HG03045 (cell line): ENCODE measurements around the gene PPFIBP2.

Experiments
- ATAC-seq: cut with Tn5 transposase; IDR thresholded peaks from one replicate; pipeline ENCODE4 v1.9.1; 2021; ENCODE audit warnings: mild to moderate bottlenecking, moderate library complexity; ENCODE audit not compliant: unreplicated experiment

Gene PPFIBP2

GRCh38 chr11:7621090-7621489, 107.3 kb downstream of the PPFIBP2 start:
- no peak for ATAC-seq

DNA sequence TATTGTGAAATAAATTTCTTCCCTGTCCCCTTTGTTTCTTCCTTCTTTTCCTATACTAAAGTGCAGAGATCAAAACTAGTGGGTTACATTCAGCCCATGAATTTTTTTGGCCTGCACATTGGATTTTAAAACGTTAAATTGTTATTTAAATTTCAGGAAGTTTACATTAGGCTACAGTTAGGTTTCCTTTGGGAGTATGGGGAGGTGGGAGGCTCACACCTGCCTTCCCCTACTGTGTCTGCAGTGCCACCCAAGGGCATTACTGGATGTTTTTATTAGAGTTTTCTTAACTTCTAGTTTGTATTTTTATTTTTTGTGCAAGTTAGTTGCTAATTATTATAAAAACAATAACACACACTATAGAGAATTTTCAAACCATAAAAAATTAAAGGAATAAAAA, 107.8 kb downstream of the PPFIBP2 start:
- ATAC-seq, result no peak

- no peak for ATAC-seq
Observed at GRCh38 chr11:7622721-7623120, 108.9 kb downstream of the PPFIBP2 start.

- no peak for ATAC-seq
Observed at GRCh38 chr11:7628660-7629059, 114.9 kb downstream of the PPFIBP2 start.

DNA sequence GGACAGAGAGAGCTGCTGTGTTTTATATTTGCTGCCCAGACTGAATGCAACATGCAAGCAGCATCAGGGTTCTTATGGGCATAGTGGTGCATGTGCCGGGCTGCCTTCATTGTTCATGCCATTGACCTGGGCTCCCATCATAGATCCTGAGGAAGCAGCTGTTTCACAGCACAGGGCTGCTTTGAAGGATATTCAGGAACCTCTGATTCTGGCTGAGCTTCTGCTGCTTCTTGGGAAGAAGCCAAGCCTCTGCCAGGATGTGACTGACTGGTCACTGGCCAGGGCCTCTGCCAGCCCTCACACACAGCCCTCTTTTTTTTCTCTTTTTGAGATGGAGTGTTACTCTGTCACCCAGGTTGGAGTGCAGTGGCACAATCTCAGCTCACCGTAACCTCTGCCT, 116.2 kb downstream of the PPFIBP2 start:
- no peak for ATAC-seq

DNA sequence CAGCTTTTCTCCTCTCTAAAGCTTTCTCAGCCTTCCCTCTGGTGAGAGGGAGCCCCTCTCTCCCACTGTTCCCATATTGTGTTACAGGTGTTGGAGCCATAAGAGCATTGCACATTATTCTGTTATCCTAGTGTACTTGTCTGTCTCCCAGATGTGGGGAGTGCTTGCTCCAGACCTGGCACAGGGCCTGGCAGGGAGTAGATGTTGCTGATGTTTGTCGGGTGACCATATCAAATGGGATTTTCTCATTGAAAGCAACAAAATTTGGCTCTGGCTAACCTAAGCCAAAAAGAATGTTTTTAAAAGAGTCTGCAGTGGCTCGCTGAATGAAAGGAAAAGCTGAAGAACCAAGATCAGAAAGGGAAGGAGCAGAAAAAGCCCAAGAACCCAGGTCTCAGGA, 118.4 kb downstream of the PPFIBP2 start:
- no peak for ATAC-seq

GRCh38 chr11:7635137-7635536, 121.3 kb downstream of the PPFIBP2 start:
- ATAC-seq, result no peak

- ATAC-seq, result no peak
Observed at GRCh38 chr11:7635708-7636107, 121.9 kb downstream of the PPFIBP2 start.

- ATAC-seq, result no peak
Observed at GRCh38 chr11:7636350-7636749, 122.6 kb downstream of the PPFIBP2 start.

DNA sequence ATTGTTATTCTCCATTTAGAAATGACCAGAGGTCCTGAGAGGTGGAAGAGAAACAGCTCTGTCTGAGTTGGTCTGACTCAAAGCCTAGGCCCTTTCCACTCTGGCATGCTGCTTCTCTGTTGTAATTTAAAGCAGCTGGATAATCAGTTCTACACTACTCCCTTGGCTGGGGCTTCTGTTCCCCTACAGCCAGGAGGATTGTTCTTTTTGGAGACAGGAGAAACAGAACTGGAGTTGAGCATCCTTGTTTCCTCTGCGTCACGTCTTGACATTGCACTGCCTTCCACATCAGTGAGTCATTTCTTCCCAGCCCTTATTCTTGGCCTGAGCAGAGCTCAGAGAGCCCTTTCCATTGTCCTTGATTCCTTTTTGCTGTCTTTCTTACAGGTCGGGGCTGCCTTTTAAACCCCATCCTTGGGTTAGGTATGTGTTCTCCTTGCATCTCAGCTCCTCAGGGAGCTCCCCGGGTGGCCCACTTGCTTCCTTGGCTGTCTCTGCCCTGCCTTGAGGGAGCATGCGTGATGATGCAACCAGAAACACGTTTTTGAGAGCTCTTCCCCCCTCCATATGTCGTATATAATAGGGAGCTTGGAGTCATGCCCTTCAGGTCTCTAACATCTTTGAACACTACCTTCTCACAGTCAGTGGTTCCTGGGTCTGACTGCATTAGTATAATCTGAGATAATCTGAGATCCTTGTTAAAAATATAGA, 123.8 kb downstream of the PPFIBP2 start:
- no peak for ATAC-seq

GRCh38 chr11:7638710-7639642, 125.2 kb downstream of the PPFIBP2 start:
- ATAC-seq, result no peak

DNA sequence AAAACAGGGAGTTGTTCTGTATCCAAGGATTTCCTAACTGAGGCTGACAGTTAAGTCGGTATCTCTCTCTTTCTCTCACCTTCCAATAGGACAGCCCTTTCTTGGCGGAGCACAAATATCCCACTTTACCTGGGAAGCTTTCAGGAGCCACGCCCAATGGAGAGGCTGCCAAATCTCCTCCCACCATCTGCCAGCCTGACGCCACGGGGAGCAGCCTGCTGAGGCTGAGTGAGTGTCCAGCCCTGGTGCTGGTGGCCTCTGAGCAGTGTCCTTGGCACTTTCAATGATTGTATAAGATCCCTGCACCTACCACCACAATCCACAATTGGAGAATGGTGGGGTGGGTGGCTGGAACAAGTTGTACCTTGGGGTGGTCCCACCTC, 125.8 kb downstream of the PPFIBP2 start:
- no peak for ATAC-seq

GRCh38 chr11:7640816-7641215, 127.0 kb downstream of the PPFIBP2 start:
- ATAC-seq, result no peak

DNA sequence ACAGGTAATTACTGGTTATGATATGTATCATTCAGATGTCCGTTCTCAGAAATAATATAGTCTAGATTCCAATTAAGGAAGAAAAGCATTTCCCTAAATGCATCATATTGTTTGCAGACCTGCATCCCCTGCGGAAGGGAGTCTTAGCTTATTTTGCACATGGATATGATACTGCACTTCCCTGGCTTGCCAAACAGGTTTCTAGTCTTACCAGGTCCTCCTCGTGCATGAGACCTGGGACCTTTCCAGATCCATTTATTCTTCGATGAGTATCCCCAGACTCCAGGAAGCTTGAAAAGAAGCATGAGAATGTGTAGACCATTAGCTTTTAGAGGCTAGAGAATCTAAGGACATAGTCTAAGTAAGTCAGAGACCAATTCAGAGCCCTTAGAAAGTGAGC, 128.9 kb downstream of the PPFIBP2 start:
- no peak for ATAC-seq

DNA sequence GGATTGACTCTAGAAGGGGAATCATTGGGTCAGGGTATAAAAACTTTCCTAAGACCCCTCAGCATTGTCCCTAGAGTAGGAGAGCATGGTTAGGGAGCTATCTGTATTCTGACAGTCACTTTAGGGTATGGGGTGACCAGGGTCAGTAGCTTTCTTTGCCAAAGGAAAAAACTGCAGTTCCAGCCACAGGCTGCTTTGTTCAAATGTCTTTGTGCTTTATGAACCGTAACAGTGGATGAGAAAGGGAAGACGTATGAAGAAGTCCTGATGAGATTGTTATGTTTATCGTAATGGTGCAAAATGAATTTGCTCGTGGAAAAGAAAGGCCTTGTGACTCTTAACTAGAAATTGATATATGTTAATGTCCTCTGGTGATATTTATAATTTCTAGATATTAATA, 129.5 kb downstream of the PPFIBP2 start:
- ATAC-seq, result no peak

DNA sequence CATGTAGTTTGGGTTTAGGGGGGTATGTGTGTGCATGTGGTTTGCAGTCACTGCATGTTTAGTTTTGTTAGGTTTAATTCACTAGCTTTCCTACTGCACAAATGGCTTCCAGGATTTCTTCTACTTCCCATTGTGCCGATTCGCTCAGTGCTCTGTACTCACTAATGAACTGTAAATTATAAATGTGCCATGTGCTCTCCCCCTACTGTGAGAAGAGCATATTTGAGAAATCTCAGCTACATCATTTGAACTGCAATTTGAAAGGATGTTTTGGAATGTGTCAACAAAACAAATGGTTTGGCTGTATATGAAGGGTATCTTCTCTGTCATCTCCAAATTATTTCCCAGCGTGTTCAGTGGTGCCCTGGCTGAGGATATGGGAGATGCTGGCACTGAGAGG, 131.4 kb downstream of the PPFIBP2 start:
- no peak for ATAC-seq

- no peak for ATAC-seq
Observed at GRCh38 chr11:7646866-7647265, 133.1 kb downstream of the PPFIBP2 start.

DNA sequence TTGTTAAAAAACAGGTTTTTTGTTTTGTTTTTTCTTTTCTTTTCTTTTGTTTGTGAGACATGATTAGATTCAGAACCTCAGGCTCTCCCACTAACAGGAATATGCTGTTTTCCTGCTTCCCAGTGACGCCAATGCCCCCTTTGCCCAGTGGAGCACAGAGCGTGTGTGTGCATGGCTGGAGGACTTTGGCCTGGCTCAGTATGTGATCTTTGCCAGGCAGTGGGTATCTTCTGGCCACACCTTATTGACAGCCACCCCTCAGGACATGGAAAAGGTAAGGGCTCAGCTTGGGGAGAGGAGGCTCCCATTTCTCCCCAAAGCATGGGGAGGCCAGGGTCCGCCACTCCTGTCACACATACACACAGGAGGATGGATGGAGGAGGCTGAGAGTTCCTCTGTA, 134.5 kb downstream of the PPFIBP2 start:
- ATAC-seq, result no peak

DNA sequence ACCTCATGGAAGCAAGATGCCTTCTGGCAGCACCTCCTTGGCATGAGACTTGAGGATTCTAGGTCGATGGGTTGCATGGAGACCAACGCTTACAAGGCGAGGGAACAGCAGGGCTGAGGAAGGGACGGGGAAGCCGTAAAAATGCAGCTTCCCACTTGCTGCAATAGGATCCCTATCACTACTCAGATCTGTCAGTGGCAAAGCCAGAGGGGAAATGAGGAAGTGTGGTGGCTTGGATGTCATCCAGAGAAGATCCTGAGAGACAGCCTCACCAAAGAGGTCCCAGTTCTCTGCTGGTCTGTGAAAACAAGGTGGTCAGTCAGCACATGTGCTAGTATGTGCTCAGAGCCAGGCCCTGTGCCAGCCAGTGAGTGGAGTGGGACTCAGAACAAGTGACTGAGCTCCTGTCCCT, 137.3 kb downstream of the PPFIBP2 start:
- ATAC-seq, result no peak

- no peak for ATAC-seq
Observed at GRCh38 chr11:7651700-7652099, 137.9 kb downstream of the PPFIBP2 start.

- ATAC-seq, result no peak
Observed at GRCh38 chr11:7654195-7654705, 140.5 kb downstream of the PPFIBP2 start.
